DOHH2 (cell line): ENCODE data around the gene ELAC2.

ENCODE experiments used
- H3F3A ChIP-seq: fragments of 200-600 bp; sonication (generic), shearing (Covaris generic); 2 replicates; pipeline ENCODE4 v1.6.0; 2016; ENCODE audit warnings: antibody characterized with exemption, mild to moderate bottlenecking; ENCODE audit not compliant: control insufficient read depth, insufficient read depth
- H3K27ac ChIP-seq: fragments of 200-600 bp; sonication (generic); 2 replicates; pipeline ENCODE4 v1.5.1; 2014; ENCODE audit warnings: low read depth, mild to moderate bottlenecking, low read length, moderate library complexity
- H3K27me3 ChIP-seq: fragments of 200-600 bp; sonication (generic); 2 replicates; pipeline ENCODE4 v1.6.1; 2014; ENCODE audit warnings: mild to moderate bottlenecking, low read length, mixed read lengths; ENCODE audit not compliant: control insufficient read depth
- H3K36me3 ChIP-seq: fragments of 200-600 bp; sonication (generic); 2 replicates; pipeline ENCODE4 v1.6.1; 2014; ENCODE audit warnings: mild to moderate bottlenecking, low read length, moderate library complexity, mixed read lengths; ENCODE audit not compliant: control insufficient read depth
- H3K4me1 ChIP-seq: fragments of 200-600 bp; sonication (generic); 2 replicates; pipeline ENCODE4 v1.6.1; 2014; ENCODE audit warnings: mild to moderate bottlenecking, low read length, mixed read lengths; ENCODE audit not compliant: control insufficient read depth
- H3K4me2 ChIP-seq: fragments of 200-600 bp; sonication (generic); 2 replicates; pipeline ENCODE4 v1.6.0; 2014; ENCODE audit warnings: mild to moderate bottlenecking, low read length, moderate library complexity
- H3K4me3 ChIP-seq: fragments of 200-600 bp; sonication (generic); 2 replicates; pipeline ENCODE4 v1.5.1; 2014; ENCODE audit warnings: mild to moderate bottlenecking, low read length, mixed read lengths
- H3K79me2 ChIP-seq: fragments of 200-600 bp; sonication (generic); 2 replicates; pipeline ENCODE4 v1.6.1; 2014; ENCODE audit warnings: mild to moderate bottlenecking, low read length, mixed read lengths; ENCODE audit not compliant: control insufficient read depth
- H3K9me2 ChIP-seq: fragments of 200-600 bp; sonication (generic); replicated peaks from 2 replicates; pipeline ENCODE4 v1.6.1; 2014; ENCODE audit warnings: mild to moderate bottlenecking, low read length, mixed read lengths; ENCODE audit not compliant: control insufficient read depth
- H3K9me3 ChIP-seq: fragments of 200-600 bp; sonication (generic); 2 replicates; pipeline ENCODE4 v1.6.1; 2014; ENCODE audit warnings: antibody characterized with exemption, low read length, mixed read lengths; ENCODE audit not compliant: control insufficient read depth, insufficient read depth
- H4K20me1 ChIP-seq: fragments of 200-600 bp; sonication (generic); 2 replicates; pipeline ENCODE4 v1.6.0; 2014; ENCODE audit warnings: low read depth, mild to moderate bottlenecking, antibody characterized with exemption, low read length, moderate library complexity; ENCODE audit not compliant: control insufficient read depth, insufficient read depth
- EZH2phosphoT487 ChIP-seq: fragments of 200-600 bp; sonication (generic); IDR thresholded peaks from 2 replicates; pipeline ENCODE4 v1.6.1; 2017; ENCODE audit warnings: borderline replicate concordance, mild to moderate bottlenecking, antibody characterized with exemption, low read length, moderate library complexity, mixed read lengths
- TF ChIP-seq, protein P1 (sequence below): fragments of 200-600 bp; sonication (generic); IDR thresholded peaks from one replicate; pipeline ENCODE4 v1.5.1; 2014; ENCODE audit warnings: antibody characterized with exemption, mild to moderate bottlenecking, low read depth, low read length; ENCODE audit not compliant: poor library complexity, severe bottlenecking

Gene ELAC2

DNA sequence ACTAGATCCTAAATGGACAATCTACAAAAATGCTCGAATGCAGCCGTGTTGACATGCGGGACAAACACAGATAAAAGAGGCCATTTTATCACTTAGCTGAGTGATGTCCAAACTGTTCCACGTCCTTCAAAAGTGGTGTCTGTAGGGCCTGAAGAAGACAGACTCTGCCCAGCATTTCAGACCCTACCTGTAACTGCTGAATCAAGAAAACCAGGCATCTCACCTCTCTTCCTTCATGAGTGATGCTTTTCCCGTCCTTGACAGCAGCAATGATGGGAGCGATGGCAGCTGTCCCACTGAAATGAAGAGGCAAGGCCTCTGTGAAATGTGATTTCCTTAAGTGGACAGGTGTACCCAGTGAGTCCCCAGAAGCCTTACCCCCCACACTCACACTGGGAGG, 12.3 kb downstream of the ELAC2 start:
- no peak for TF ChIP-seq EZH2phosphoT487
- TF ChIP-seq, protein P1, sequence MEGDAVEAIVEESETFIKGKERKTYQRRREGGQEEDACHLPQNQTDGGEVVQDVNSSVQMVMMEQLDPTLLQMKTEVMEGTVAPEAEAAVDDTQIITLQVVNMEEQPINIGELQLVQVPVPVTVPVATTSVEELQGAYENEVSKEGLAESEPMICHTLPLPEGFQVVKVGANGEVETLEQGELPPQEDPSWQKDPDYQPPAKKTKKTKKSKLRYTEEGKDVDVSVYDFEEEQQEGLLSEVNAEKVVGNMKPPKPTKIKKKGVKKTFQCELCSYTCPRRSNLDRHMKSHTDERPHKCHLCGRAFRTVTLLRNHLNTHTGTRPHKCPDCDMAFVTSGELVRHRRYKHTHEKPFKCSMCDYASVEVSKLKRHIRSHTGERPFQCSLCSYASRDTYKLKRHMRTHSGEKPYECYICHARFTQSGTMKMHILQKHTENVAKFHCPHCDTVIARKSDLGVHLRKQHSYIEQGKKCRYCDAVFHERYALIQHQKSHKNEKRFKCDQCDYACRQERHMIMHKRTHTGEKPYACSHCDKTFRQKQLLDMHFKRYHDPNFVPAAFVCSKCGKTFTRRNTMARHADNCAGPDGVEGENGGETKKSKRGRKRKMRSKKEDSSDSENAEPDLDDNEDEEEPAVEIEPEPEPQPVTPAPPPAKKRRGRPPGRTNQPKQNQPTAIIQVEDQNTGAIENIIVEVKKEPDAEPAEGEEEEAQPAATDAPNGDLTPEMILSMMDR = no peak
- Histone ChIP-seq H3K4me3 (no peak overlapping the region), H4K20me1 (no peaks in the 10 kb centered on the region; the same call in 1 of the 2 replicates), H3K9me2 (no peaks in the 10 kb centered on the region), H3F3A (peaks cover 3% of the 10 kb centered on the region; the same call in 1 of the 2 replicates), H3K36me3 (peaks cover 73% of the 10 kb centered on the region), H3K79me2 (peaks cover 11% of the 10 kb centered on the region; the same call in 1 of the 2 replicates), H3K4me2 (no peak overlapping the region), H3K27ac (no peak overlapping the region), H3K4me1 (no peaks in the 10 kb centered on the region), H3K27me3 (no peaks in the 10 kb centered on the region), H3K9me3 (no peaks in the 10 kb centered on the region)

DNA sequence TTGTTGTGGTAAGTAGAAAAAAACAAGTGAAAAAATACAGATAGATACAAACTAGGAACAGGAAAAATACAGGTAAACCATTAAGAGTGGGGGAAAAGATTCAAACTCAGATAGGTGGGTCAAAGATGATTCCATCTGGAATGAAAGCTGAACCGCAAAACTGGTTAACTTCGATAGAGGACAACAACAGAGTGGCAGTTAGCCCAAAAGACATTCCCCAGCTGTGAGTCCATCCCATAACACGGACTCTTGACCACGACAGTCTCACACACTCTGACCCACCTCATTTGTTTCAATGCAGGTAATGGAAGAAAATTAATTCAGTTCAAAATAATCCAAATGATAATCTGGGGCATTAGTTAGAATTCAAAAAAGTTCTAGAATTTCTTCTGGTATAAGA, 13.5 kb downstream of the ELAC2 start:
- Histone ChIP-seq H3K4me2 (no peak overlapping the region), H3K4me3 (no peak overlapping the region), H4K20me1 (no peaks in the 10 kb centered on the region; the same call in 1 of the 2 replicates), H3K36me3 (peaks cover 75% of the 10 kb centered on the region), H3K9me2 (no peaks in the 10 kb centered on the region), H3K27me3 (no peaks in the 10 kb centered on the region), H3K4me1 (no peaks in the 10 kb centered on the region), H3K79me2 (peaks cover 11% of the 10 kb centered on the region; the same call in 1 of the 2 replicates), H3F3A (peaks cover 3% of the 10 kb centered on the region; the same call in 1 of the 2 replicates), H3K9me3 (no peaks in the 10 kb centered on the region), H3K27ac (no peak overlapping the region)
- no peak for TF ChIP-seq EZH2phosphoT487
- TF ChIP-seq, protein P1 = no peak

DNA sequence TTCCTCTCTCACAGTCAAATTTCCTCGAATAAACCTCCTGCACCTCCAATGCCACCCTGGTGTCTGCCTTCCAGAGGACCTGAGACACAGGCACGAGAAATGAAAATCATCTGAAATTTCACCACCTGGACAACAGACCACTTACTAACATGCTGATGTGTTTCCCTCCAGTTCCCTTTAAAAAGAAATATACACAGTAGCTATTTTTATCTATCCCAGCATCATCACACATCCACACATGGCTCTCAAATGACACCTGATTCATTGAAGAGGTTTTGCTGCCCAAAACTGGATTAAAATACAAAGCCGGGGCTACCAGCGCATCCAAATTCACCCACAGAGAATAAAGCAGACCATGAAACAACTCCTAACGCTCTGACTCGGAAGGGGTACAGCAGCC, 13.9 kb downstream of the ELAC2 start:
- peaks cover 11% of the 10 kb centered on the region; the same call in 1 of the 2 replicates for H3K79me2 ChIP-seq
- no peak overlapping the region for H3K4me3 ChIP-seq
- no peaks in the 10 kb centered on the region for H3K27me3 ChIP-seq
- TF ChIP-seq, protein P1 = no peak
- H3K27ac ChIP-seq = no peak overlapping the region
- H3F3A ChIP-seq = peaks cover 3% of the 10 kb centered on the region; the same call in 1 of the 2 replicates
- H3K9me3 ChIP-seq = no peaks in the 10 kb centered on the region
- no peaks in the 10 kb centered on the region for H3K9me2 ChIP-seq
- H4K20me1 ChIP-seq = no peaks in the 10 kb centered on the region; the same call in 1 of the 2 replicates
- H3K36me3 ChIP-seq = peaks cover 75% of the 10 kb centered on the region
- no peaks in the 10 kb centered on the region for H3K4me1 ChIP-seq
- H3K4me2 ChIP-seq = no peak overlapping the region
